Measurements from ENCODE around the gene RPS6KA5.
A peak's percentile ranks its signal among the peaks of the same experiment; 100 is the strongest.
"Not testable (repeated sequence)": the region's sequence is repeated elsewhere in the genome, so short reads cannot be mapped to it uniquely, and the experiment has no call there.

RPS6KA5 gene

GRCh38 chr14:90856115-90856514 lies 204.3 kb downstream of the RPS6KA5 start:
- DNase-seq: not testable (repeated sequence)

DNA sequence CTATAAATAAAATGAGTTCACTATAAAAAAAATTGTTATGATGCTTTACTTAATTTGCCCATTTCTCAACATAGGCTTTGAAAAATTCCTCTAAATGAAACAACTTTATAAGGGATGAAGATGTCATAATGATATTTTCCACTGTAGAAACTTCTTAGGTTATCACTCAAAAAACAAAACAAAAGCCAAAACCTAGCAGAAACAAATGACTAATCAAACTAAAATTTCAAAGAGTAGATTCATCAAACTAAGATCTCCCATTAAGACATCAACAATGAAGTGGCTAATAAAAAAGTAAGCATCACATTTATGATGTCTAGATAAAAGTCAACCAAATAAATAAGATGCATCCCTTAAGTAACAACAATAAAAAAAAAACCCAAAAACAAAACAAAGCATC lies 207.3 kb downstream of the RPS6KA5 start:
- DNase-seq: no peak

DNA sequence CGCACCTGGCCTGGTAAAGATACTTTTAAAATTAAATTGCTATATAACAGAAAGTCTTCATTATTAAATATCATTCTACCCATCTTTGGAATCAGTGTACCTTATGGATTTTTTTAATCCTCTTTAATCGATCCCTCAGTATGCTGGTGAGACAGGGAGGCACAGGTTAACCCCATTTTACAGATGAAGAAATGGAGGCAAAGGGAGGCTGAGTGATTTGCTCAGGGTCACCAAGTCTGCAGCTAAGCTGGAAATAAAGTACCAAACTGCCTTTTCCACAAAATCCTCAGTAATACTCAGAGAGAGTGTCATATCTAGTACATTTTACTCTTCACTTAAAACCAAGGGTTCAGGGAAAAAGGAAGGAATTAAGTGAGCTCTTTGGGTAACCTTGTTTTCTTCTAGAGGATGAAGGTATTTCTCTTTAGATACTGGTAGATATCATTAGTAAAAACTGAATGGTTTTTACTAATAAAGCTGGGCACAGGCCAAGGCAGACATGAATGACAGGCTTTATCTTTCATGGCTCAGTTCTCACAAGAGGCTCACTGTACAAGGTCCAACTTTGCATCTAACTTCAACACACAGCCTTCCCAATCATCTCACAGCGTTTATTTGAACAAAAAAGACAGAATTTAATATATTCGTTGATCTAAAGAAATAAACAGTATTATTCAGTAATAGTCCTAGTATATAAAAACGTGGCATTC lies 209.0 kb downstream of the RPS6KA5 start:
- no peak for DNase-seq

DNA sequence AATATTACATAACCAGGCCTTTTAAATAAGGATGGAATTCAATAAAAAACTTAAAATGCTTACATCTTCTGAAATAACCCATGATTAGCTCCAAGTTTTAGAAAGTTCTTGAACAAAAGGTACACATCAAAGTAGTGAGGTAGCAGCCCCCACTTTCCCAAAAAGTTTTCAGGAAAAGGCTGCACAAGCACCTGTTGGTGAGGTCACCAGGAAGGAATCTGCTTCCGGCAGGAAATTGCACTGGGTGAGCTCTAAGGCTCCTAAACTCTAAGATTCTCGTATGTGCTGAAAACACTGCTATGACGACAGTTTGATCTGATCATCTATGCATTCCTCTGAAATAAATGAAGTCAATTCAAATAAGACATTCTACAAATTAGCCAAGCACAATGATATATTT lies 210.0 kb downstream of the RPS6KA5 start:
- no peak for DNase-seq

DNA sequence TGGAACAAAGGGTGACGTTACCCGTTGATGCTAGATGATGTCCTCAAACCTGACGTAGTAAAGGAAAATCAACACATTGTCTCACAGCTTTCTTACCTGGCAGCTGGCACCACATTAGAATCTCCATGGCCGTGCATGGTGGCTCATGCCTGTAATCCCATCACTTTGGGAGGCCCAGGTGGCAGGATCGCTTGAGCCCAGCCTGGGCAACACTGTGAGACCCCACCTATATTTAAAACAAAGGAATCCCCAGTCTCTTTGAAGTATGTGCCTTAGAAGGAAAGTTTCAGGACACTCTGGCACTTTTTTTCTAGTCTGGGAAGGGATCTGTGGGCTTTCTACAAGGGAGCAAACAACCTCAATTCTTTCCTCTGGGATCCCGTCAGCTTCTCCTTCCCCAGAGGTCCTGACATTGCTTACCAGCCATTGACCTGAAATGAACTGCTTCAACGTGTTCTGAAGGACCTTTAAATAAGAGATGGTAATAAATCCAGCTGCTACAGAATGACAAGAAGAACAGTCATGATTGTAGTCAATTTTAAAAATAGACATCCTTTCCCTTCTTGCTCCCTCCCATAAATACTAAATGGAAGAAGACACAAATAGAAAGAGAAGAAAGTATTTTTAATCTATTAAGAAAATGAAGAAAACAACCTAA lies 210.5 kb downstream of the RPS6KA5 start:
- no peak for DNase-seq

- no peak for DNase-seq
These were observed 211.3 kb downstream of the RPS6KA5 start for GRCh38 chr14:90848944-90849731.

GRCh38 chr14:90846511-90846910 lies 213.9 kb downstream of the RPS6KA5 start:
- no peak for DNase-seq

DNA sequence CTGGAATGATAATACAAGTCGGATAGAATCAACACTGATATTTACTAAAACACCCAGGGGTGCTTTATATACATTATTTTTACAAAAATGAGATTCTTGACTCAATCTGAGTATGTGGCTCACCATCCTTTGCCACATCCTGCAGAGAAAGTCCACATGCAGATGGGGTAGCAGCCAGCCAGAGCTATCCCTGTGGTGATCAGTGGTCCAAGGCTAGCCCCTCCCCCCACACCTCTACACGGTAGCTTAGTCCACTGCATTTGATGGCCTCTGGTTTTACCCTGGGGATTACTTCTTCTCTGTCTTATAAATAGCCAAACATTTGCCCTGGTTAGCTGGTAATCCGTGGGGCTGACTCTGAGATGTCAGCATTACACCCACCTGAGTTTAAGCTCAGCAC lies 216.1 kb downstream of the RPS6KA5 start:
- DNase-seq: no peak

DNA sequence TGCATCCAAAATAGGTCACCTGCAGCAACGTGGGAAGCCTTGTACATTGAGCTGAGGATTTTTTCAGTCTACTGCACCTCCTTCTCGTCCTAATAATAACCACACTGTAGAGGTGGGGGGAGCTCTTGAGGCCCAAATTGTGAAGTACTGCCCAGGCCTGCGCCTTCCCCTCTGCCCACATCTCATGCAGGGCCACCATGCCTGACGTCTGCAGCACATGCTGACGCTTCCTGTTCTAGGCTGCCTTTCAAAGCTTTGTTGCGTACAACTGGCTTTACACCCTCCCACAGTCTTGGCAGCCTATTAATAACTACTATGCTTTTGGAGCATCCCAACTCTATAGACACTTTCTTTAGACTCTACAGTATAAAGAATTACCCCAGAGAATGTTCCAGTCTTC lies 217.7 kb downstream of the RPS6KA5 start:
- DNase-seq: no peak

DNA sequence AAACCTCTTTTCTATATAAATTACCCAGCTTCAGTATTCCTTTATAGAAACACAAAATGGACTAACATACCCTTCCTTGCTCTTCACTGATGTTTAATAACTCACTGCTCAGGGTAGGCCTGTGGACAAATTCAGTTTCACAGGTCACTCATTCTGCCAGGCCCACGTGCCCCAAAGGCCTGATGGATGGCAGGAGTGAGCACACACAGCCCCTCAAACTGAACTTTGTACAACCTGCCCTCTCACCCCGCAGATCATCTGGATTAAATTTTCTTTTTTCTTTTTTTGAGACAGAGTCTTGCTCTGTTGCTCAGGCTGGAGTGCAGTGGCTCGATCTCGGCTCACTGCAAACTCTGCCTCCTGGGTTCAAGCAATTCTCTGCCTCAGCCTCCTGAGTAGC lies 219.8 kb downstream of the RPS6KA5 start:
- DNase-seq: not testable (repeated sequence)

GRCh38 chr14:90839889-90840266 lies 220.6 kb downstream of the RPS6KA5 start:
- no peak for DNase-seq

DNA sequence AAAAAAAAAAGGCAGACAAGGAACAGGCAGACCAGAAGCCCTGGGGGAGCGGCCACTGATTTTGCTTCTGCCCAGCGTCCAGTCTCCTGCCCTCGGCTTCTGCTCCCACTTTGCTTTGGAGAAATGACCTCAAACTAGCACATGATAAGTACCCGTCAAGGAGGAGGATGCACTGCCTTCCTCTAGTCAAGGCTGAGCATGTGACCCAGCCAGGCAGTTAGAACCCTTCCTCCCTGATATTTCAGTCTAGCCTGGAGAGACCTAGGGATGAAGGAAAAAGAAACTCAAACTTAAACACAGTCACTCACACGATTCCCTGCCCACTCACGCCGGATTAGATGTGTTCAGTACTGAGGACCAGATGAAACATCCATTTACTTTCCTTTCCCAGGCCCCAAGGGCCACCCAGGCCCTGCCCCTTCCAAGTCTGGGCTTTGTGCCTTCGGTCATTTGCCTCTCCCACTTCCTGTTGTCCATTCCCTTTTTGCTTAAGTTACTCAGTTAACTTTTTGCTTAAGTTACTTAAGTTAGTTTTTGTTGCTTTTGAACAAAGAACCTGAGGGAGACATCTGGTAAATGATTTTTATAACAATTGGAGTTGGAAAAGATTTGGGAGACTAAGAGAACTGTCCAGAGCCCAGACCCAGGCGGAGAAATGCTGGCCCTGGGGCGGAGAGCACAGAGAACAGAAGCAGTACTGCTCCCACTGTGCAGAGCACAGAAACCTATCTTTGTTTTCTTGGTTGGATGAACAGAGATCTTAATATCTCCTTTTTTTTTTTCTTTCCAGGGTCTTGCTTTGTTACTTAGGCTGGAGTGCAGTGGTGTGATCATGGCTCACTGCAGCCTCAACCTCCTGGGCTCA lies 221.2 kb downstream of the RPS6KA5 start:
- DNase-seq: no peak

DNA sequence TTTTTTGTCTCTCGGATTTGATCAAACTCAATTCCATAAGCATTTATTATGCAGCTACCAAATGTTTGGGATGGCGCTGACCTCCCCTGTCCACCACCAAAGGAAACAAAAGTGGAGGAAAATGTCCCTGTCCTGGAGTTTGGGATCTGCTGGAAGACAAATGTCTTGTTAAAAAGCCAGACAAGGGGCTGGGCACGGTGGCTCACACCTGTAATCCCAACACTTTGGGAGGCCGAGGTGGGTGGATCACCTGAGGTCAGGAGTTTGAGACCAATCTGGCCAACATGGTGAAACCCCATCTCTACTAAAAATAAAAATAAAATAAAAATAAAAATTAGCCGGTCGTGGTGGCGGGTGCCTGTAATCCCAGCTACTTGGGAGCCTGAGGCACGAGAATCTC lies 221.9 kb downstream of the RPS6KA5 start:
- DNase-seq: not testable (repeated sequence)

DNA sequence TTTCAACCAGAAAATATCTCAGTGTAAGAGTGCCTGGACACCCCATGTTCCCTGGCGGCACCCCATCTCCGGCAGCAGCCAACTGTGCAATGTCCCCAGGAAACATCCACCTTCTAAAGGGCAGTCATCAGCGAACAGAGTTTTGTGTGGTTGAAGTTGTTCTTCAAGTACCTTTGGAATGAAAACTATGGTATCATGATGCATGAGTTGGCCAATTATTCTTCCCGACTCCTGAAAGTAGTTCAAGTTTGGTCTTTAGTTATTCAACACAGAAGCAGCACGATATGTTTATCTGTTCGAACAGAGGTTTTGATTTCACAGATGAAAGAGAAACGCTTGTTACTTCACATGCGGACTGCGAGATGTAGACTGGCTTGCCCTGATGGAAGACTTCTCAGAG lies 223.1 kb downstream of the RPS6KA5 start:
- no peak for DNase-seq

DNA sequence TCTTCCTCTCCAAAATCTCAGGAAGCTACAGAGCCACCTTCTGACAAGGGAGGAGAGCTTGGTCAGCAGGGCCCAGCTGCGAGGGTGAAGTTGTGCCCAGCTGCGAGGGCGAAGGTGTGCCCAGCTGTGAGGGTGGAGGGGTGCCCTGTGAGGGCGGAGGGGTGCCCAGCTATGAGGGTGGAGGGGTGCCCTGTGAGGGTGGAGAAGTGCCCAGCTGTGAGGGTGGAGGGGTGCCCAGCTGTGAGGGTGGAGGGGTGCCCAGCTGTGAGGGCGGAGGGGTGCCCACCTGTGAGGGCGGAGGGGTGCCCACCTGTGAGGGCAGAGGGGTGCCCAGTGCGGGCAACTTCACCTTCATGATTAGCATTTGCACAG lies 223.8 kb downstream of the RPS6KA5 start:
- no peak for DNase-seq

DNA sequence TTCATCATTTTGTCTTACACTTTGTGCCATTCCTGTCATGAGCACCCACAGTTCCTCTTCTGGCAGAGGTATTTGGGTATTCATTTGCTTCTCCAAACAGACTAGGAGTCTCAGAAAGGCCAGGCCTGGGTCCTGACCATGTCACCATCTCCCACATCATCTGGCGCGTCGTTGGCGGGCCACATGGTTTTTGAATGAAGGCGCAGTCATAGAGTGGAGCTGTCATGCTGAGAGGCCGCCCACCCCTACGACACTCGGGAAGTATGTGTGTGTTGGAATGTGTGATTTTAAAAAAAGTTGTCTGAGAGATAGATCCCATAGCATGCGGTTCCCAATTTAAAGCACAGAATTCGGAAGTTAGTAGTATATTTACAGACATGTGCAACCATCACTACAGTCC lies 228.6 kb downstream of the RPS6KA5 start:
- no peak for DNase-seq

DNA sequence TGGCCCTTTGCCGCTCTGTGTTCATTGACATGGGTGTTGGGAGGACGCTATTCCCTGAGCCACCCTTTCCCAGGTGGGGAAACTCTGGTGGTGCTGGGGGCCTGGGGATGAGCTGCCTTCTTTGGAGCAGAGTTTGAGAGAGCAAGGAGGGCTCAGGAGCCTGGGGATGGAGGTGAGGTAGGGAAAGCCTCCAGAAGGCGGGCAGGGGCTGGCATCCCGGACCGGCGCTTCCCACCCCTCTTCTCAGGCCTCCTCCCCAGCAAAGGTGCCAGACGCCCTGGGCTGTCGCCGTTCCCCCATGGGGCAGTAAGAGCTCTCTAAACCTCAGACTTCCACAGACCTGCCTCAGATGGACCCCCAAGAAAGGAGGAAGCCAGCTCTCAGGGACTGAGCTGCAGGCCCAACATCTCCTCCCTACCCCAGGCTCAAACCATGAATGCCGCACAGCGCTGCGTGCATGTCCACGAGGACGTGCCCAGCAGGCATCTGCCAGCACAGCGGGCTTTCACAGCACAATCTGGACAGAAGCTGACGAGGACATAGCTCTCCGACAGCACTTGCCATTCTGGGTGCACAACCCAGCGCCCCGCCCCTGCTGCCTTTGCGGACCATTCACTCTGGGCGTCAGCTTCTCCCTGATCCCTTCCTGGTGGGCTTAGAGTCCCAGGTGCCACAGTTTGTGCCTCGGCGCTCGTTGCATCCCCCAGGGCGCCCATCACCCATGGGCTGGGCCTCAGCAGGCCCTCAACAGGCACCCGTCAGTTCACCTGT lies 229.3 kb downstream of the RPS6KA5 start:
- DNase-seq: no peak

DNA sequence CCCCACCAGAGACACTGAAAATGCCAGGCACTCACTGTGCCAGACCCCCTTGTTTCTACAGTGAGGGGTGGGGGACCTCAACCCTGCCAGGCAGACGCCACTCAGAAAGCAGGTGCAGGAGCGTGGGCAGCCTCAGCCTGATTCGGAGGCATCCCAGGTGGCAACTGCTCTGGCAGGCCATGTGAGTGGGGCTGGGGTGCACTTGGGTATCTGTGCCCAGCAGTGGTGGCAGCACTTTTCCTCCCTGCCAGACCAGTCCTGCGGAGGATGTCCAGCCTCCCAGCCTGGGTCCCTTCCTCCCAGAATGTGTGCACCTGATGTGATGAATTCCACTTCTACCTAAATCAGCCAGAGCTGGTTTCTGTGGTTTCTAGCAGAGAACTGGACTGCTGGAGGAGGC lies 230.8 kb downstream of the RPS6KA5 start:
- no peak for DNase-seq

DNA sequence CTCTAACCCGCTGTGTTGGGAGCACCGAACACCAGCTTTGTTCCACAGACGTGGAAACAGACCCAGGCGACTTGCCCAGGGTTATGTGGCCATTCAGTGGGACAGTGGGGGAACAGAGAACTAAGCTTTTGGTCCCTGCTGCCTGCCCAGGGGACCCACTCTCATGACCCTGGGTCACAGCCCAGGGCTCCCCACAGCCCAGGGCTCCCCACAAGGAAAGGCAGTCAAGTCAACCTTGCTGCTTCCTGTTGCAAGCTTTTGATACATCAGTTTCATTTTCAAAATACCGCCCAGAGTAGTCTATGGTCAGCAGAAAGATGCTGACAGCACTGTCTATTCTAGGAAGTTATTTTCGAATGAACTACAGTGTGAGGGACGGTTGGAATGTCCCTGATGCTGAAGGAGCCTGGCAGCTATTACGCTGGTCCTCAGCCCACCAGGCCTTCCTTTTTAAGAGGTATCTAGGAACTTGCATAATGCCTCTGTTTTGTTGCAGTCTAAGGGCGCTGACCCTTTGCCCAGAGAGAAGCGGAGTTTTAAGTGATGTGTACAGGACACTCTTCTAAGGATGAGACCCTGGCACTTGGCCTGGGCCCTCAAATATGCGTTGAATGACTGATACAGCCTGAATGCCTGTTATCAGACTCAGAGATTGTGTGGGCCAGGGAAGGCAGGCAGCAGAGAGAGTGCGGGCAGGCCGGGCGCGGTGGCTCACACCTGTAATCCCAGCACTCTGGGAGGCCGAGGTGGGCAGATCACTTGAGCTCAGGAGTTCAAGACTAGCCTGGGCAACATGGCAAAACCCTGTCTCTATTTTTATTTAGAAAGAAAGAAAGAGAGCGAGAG lies 231.6 kb downstream of the RPS6KA5 start:
- peak; percentile 59 to 76 for DNase-seq

GRCh38 chr14:90827919-90828610 lies 232.4 kb downstream of the RPS6KA5 start:
- peak; percentile 92 to 95 for DNase-seq

DNA sequence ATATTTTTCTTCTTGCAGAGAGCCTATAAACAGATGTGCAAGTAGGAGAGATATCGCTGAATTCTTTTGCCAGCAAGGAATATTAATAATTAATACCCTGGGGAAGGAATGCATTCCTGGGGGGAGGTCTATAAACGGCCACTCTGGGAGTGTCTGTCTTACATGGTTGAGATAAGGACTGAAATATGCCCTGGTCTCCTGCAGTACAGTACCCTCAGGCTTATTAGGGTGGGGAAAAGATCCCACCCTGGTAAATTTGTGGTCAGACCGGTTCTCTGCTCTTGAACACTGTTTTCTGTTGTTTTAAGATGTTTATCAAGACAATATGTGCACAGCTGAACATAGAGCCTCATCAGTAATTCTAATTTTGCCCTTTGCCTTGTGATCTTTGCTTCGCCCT lies 236.9 kb downstream of the RPS6KA5 start:
- DNase-seq: not testable (repeated sequence)

Data from CD4-positive, alpha-beta T cell treated with Interferon alpha-2 for 1 hour (primary cell).